ENCODE data around the gene CRKL.

The CRKL gene

GRCh38 chr22:20997536-20998257 lies 80.5 kb downstream of the CRKL start:
- peak in 1 of 2 experiments; percentile 27 for DNase-seq

GRCh38 chr22:20998411-20999336 lies 81.5 kb downstream of the CRKL start:
- peak in 1 of 2 experiments; percentile 26 for DNase-seq

GRCh38 chr22:20999350-21000206 lies 82.4 kb downstream of the CRKL start:
- no peak for DNase-seq

- peak in 1 of 2 experiments; percentile 40 for DNase-seq
These were observed 83.2 kb downstream of the CRKL start for GRCh38 chr22:21000207-21000986.

- peak; percentile 31 to 46 for DNase-seq
These were observed 83.9 kb downstream of the CRKL start for GRCh38 chr22:21000987-21001600.

GRCh38 chr22:21001601-21002325 lies 84.6 kb downstream of the CRKL start, which contains the start of gene THAP7:
TSS of gene THAP7 (minus strand) at chr22:21002118. CDS start at chr22:21001911, 207 bp downstream.
- peak; percentile 97 to 98 for DNase-seq
